ENCODE measurements around the gene RNASE7.

The RNASE7 gene

GRCh38 chr14:21078287-21078686 lies 36.1 kb downstream of the RNASE7 start:
- Histone ChIP-seq H3K4me3 (replicated peaks; ENCODE audit: low read depth, low read length) (no peak overlapping the region), H3K36me3 (ENCODE audit: control insufficient read depth, insufficient read depth, low read length) (no peaks in the 10 kb centered on the region), H3K27me3 (replicated peaks; ENCODE audit: control insufficient read depth, insufficient read depth, low read length) (no peaks in the 10 kb centered on the region)
- no peak for DNase-seq (ENCODE audit: extremely low read depth, insufficient read length)
- TF ChIP-seq CTCF (IDR thresholded peaks at IDR 0.05; ENCODE audit: insufficient read depth, low read length, poor library complexity, severe bottlenecking): no peak

GRCh38 chr14:21078726-21079125 lies 36.6 kb downstream of the RNASE7 start:
- H3K4me3 ChIP-seq (replicated peaks; ENCODE audit: low read depth, low read length): no peak overlapping the region
- no peaks in the 10 kb centered on the region for H3K36me3 ChIP-seq (ENCODE audit: control insufficient read depth, insufficient read depth, low read length)

GRCh38 chr14:21081521-21082142 lies 39.5 kb downstream of the RNASE7 start:
- Histone ChIP-seq H3K36me3 (ENCODE audit: control insufficient read depth, insufficient read depth, low read length) (no peaks in the 10 kb centered on the region), H3K4me3 (replicated peaks; ENCODE audit: low read depth, low read length) (no peak overlapping the region), H3K27me3 (replicated peaks; ENCODE audit: control insufficient read depth, insufficient read depth, low read length) (no peaks in the 10 kb centered on the region)
- DNase-seq (ENCODE audit: extremely low read depth, insufficient read length): no peak
- no peak for TF ChIP-seq CTCF (IDR thresholded peaks at IDR 0.05; ENCODE audit: insufficient read depth, low read length, poor library complexity, severe bottlenecking)

More at GRCh38 chr14:21078726-21079125, 36.6 kb downstream of the RNASE7 start:
- no peaks in the 10 kb centered on the region for H3K27me3 ChIP-seq (replicated peaks; ENCODE audit: control insufficient read depth, insufficient read depth, low read length)
- no peak for DNase-seq (ENCODE audit: extremely low read depth, insufficient read length)
- no peak for TF ChIP-seq CTCF (IDR thresholded peaks at IDR 0.05; ENCODE audit: insufficient read depth, low read length, poor library complexity, severe bottlenecking)

- Histone ChIP-seq H3K36me3 (ENCODE audit: control insufficient read depth, insufficient read depth, low read length) (no peaks in the 10 kb centered on the region), H3K27me3 (replicated peaks; ENCODE audit: control insufficient read depth, insufficient read depth, low read length) (no peaks in the 10 kb centered on the region), H3K4me3 (replicated peaks; ENCODE audit: low read depth, low read length) (no peak overlapping the region)
- TF ChIP-seq CTCF (IDR thresholded peaks at IDR 0.05; ENCODE audit: insufficient read depth, low read length, poor library complexity, severe bottlenecking): no peak
- no peak for DNase-seq (ENCODE audit: extremely low read depth, insufficient read length)
Observed at GRCh38 chr14:21083565-21084325, 41.6 kb downstream of the RNASE7 start.

- H3K27me3 ChIP-seq (replicated peaks; ENCODE audit: control insufficient read depth, insufficient read depth, low read length): no peaks in the 10 kb centered on the region
- H3K4me3 ChIP-seq (replicated peaks; ENCODE audit: low read depth, low read length): no peak overlapping the region
- no peaks in the 10 kb centered on the region for H3K36me3 ChIP-seq (ENCODE audit: control insufficient read depth, insufficient read depth, low read length)
- DNase-seq (ENCODE audit: extremely low read depth, insufficient read length): no peak
- TF ChIP-seq CTCF (IDR thresholded peaks at IDR 0.05; ENCODE audit: insufficient read depth, low read length, poor library complexity, severe bottlenecking): no peak
Observed at GRCh38 chr14:21084396-21084795, 42.2 kb downstream of the RNASE7 start.

All from GM06990 (cell line).